Renal cortical epithelial cell (primary cell): ENCODE measurements around the gene OGFR. TPM values are rescaled to one million over a fixed set of nuclear protein-coding genes. Genes with fewer than 3 reads are reported as not detected.

Experiments used
- DNase-seq: peaks from one replicate; pipeline ENCODE4 v3.0.0-alpha.2; 2011; ENCODE audit warnings: low read depth
- total RNA-seq: library from RNA; depleted of rRNA; stranded (reverse); fragments of >200 nt; gene quantifications from 2 replicates; pipeline ENCODE4 v1.2.3, GENCODE V29; 2014

OGFR gene
- total RNA-seq, 1 donor from 2014 or later = 45.8 TPM

DNA sequence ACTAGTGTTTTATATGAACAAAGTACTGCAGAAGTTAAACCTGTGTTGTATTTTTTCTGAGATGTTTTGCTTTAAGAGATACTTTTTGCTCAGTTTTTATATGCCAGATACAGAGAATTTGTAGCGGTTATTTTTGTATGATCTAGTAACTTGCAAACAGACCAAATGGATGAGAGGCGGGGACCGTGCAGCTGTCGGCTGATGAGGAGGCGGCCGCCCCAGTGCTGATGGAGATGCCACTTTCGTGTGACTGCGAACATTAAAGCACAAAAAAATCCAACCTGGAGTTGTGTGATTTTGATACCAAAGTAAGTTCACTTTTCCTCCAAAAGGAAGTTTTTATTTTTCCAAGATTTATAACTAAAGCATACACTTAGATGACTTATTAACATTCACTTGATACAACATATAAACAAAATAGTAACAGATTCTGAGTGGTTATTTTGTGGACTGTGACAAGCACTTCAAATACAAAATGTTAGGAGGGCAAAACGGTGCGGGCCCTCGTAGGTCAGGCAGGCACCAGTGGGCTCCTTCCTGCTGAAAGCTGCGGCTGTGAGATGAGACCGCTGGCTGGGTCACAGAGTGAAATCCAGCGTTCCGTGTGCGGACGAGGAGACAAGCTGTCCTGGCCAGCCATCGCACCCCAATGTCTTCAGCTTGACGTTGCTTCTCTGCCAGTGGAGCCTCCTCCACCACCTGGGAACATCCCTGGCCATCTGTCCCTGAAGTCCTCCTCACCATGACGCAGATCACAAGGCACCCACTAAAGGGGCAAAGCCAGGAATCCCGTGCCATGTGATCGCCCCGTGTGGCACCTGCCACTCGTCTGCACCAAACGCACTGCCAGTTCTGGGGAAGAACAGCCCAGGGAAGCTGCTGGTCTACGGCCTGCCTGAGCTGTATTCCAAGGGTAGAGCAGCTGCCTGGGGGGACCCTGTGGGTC is 4.0 kb upstream of the OGFR start:
- no peak for DNase-seq

DNA sequence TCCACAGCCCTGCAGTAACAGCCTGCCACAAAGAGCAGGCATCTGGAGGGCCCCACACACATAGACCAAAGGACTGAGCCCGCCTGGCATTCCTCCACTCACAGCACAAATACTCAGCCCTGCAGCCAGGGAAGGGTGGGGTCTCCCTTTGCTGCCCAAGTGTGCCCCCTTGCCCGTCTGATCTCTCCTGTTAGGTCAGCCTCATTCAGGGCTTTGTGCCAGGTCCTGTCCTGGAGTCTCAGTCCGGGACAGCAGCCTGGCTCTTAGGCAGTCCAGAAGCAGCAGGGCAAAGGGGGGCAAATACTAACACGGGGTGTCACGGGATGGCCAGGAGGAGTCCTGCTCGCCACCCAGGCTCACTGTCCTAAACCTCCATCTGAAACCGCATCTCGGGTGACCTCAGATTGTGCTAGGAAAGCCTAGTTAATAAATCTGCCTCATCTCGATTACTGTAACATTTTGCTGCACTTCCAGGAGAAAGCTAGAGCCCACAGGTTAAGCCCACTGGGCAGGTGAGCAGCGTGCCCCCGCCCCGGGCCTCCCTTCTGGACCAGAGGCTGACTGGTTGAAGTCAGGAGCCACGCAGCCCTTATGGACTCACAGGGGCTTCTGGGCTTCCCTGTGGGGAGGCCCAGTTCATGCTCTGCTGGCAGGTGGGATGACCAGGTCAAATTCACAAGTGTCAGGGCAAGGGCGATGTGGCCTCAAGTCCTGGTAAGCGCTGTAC is 3.2 kb upstream of the OGFR start:
- DNase-seq = no peak

- no peak for DNase-seq
These were observed 2.5 kb upstream of the OGFR start for GRCh38 chr20:62802026-62802712.

DNA sequence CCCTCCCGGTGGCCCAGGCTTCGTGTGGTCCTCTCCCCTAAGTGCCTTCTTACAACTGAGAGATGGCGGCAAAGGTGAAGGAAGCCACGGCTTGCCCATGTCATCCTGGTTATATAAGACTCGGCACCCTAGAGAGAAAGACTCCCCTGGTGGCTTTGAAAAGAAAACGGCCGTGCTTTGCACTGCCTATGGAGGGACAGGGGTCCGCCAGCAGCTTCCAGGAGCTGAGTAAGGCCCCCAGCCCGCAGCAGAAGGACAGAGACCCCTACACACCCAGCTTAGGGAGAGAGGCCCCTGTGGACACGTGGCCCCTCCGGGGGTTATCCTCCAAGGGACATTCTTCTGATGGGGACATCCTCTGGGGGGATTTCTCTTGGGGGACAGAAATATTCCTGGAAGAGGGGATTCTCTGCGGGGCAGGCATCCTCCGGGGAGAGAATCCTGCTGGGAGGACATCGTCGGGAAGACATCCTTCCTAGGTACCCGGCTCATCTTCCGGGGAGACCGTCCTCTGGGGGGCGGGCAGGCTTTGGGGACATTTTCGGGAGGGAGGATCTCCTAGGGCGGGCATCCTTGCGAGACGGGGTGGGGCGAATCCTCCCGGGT is 511 bp upstream of the OGFR start:
- no peak for DNase-seq

DNA sequence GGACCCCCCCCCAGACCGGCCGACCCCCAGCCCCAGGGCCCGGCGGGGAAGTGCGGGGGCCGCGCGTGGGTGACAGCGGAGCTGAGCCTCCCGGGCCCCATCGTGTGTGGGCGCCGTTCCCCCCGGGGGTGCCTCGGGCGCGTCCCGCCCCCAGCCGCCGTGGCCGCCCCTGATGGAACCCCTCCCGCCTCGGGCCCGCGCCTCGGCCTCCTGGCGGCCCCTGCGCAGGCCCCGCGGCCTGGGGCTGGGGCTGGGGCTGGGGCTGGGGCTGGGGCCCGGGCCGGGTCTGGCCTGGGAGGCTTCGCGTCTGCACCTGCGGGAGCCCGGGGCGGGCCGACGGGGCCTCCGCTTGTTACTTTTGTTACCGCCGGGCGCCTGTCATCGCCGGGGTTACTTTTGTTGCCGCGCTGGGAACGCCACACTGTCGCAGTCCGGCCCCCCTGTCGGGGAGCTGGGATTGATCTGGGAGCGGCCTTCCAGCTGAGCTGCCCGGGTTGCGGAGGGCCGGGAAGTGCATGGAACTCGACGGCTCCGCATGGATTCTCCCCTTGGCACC is 598 bp downstream of the OGFR start:
- DNase-seq = no peak

DNA sequence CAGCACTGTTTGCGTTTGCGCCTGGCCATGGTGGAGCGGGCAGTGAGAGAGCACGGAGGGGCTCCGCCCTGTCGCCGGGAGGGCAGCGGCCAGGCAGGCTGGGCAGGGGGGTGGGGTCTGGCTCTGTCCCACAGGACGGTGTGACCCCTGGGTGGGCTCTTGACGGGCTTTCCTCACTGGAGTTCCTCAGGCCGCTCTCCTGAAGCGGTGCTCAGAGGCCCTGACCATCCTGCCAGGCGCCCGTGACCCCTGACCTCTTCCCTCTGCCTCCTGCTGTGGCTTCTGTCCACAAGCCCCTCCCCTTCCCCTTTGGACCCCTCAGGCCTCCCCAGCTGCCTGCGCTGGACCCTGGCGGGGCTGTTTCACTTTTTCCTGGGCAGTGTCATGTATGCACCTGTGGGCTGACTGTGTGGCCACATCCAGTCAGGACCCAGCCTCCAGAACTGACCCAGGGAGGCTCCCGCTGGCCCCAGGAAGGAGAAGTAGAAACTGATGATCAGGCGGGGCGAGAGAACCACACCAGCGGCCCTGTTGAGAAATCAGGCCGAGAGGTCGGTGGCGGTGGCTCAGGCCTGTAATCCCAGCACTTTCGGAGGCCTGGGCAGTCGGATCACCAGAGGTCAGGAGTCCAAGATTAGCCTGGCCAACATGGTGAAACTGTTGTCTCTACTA is 1.2 kb downstream of the OGFR start:
- DNase-seq = no peak

DNA sequence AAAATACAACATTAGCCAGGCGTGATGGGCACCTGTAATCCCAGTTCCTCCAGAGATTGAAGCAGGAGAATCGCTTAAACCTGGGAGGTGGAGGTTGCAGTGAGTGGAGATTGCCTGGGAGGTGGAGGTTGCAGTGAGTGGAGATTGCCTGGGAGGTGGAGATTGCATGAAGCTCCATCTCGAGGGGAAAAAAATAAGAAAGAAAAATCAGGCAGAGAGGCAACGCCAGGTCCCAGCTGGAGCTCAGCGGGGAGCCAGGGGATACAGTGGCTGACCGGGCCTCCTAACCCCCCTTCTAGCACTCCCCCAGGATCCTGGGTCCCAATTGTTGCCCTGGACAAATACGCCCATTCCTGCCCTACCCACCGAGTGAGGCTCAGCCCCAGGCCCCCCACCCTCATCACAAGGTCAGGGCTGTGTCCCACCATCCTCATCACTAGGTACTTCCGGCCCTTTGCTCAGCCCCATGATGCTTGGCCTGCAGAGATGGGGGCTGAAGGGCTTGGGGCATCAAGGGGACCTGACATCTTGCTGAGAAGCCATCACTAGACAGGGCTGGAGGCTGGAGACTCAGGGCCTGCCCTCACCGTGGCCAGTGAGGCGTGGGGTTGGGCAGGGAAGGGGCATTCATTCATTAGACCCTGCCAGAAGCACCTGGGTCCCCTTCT is 1.9 kb downstream of the OGFR start:
- no peak for DNase-seq

DNA sequence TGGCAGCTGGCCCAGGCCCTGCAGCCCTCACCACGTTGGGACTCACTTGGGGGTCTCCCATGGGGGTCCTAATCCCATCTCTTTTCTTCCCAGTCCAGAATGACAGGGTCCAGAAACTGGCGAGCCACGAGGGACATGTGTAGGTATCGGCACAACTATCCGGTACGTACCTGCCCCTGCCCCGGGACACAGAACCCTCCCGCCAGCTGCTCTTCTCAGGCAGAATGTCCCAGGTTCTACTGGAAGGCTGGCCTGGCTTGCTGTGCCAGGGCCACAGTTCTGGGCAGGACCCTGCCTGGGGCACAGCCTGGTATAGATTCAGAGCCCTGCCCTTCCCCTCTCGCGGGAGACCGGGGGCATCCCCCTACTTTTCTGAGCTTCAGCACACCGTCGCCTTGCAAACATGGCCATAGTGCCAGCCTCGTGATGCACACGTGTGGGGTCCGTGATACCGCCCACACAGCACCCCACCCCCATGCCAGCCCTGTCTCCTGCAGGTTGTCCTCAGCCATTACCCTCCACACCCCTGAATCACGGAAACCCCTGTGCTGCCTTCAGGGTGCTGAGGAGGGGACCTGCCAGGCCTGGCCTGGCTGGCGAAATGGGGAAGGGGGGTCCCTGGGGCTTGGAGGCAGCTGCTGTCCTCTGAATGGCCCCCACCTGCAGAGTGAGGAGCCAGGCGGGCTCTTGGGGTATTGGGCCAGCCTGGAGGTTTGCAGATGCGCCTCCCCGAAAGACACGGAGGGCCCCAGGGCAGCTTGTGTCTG is 3.0 kb downstream of the OGFR start:
- no peak for DNase-seq

DNA sequence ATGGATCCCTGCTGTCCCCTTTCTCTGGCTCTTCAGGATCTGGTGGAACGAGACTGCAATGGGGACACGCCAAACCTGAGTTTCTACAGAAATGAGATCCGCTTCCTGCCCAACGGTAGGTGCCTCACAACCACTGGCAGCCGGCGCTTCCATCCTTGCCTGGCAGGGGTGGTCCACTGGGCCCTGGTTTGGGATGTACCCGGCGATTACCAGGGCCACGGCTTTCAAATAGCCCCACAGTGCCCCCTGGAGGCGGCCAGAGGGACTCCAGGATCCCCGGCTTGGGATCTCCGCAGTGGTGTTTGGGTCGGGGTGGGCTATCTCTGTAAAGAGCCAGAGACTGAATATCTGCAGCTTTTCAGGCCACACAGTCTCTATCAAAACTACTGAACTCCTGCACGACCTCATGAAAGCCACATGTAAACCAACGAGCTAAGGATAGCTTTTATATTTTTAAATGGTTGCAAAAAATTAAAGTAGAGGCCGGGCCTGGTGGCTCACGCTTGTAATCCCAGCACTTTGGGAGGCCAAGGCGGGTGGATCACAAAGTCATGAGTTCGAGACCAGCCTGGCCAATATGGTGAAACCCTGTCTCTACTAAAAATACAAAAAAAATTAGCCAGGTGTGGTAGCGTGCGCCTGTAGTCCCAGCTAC is 3.7 kb downstream of the OGFR start:
- DNase-seq = no peak

GRCh38 chr20:62809530-62810428 is 5.1 kb downstream of the OGFR start:
- DNase-seq = no peak

- DNase-seq = no peak
These were observed 6.7 kb downstream of the OGFR start for GRCh38 chr20:62811320-62811719.

DNA sequence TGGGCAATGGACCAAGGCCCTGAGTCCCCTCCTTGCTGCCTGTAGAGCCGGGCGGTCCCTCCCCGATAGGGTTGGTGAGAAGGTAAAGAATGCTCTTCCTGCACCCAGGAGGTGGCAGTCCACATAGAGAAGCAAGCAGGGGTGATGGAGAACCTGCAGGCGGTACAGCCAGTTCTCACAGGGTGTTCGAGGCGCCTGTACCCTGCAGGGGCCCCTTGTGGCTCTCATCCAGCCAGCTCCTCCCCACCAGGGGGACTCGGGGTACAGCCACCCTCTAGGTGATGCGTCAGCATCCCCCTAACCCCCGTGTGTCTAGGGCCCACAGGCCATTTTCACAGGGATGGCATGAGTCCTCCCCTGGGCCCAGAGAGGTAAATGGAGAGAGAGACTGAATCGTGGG is 7.1 kb downstream of the OGFR start:
- no peak for DNase-seq

- no peak for DNase-seq
These were observed 7.7 kb downstream of the OGFR start for GRCh38 chr20:62812181-62812906.

- no peak for DNase-seq
These were observed 8.2 kb downstream of the OGFR start for GRCh38 chr20:62812907-62813200.

DNA sequence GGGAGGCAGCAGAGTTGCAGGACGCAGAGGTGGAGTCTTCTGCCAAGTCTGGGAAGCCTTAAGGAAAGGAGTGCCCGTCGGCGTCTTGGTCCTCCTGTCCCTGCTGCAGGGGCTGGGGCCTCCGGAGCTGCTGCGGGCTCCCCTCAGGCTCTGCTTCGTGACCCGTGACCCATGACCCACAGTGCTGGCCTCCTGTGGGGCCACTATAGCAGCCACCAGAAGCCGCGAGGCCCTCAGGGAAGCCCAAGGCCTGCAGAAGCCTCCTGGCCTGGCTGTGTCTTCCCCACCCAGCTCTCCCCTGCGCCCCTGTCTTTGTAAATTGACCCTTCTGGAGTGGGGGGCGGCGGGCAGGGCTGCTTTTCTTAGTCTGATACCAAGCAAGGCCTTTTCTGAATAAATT is 9.0 kb downstream of the OGFR start:
- DNase-seq = no peak

GRCh38 chr20:62814060-62814708 is 9.5 kb downstream of the OGFR start:
- DNase-seq = no peak

GRCh38 chr20:62814709-62815065 is 10.1 kb downstream of the OGFR start:
- no peak for DNase-seq
